A549 (cell line): ENCODE results near the gene GNE.

Source experiments
- BCL3 ChIP-seq: fragments of >200 bp; sonication (Bioruptor Twin); formaldehyde crosslinking; IDR thresholded peaks from 3 replicates; pipeline ENCODE4 v1.6.1; 2016
- BHLHE40 ChIP-seq: IDR thresholded peaks from 2 replicates; pipeline ENCODE4 v1.6.1; 2012; ENCODE audit warnings: low read depth, low read length, inconsistent platforms
- CTCF ChIP-seq: fragments of >200 bp; sonication (Bioruptor Twin); formaldehyde crosslinking; IDR thresholded peaks from 3 replicates; pipeline ENCODE4 v1.5.1; 2016
- JUN ChIP-seq, 2 experiments: fragments of >200 bp; sonication (Bioruptor Twin); formaldehyde crosslinking; IDR thresholded peaks; 2 replicates in 1 of 2; 3 replicates in 1 of 2; pipeline ENCODE4 v1.6.1; 2016 to 2017
- KDM5A ChIP-seq: fragments of 200-600 bp; sonication (generic); IDR thresholded peaks from 2 replicates; pipeline ENCODE4 v1.6.1; 2016; ENCODE audit warnings: antibody characterized with exemption, mild to moderate bottlenecking
- MAFK ChIP-seq: fragments of 450-650 bp; IDR thresholded peaks from 2 replicates; pipeline ENCODE4 v1.6.1; 2014; ENCODE audit not compliant: partially characterized antibody
- PHF8 ChIP-seq: fragments of 200-600 bp; sonication (generic); IDR thresholded peaks from 2 replicates; pipeline ENCODE4 v1.6.1; 2016; ENCODE audit warnings: low read depth, mild to moderate bottlenecking, antibody characterized with exemption, moderate library complexity, borderline replicate concordance
- POLR2A ChIP-seq: IDR thresholded peaks from 2 replicates; pipeline ENCODE4 v1.6.1; 2012; ENCODE audit warnings: mild to moderate bottlenecking, low read length
- SMC3 ChIP-seq: fragments of >200 bp; sonication (Bioruptor Twin); formaldehyde crosslinking; IDR thresholded peaks from 3 replicates; pipeline ENCODE4 v1.6.1; 2018; ENCODE audit warnings: inconsistent platforms
- TF ChIP-seq, protein P1 (sequence below): fragments of 200-600 bp; sonication (generic); IDR thresholded peaks from 2 replicates; pipeline ENCODE4 v1.6.1; 2016; ENCODE audit warnings: antibody characterized with exemption, mild to moderate bottlenecking, moderate library complexity

- TF ChIP-seq, protein P1, sequence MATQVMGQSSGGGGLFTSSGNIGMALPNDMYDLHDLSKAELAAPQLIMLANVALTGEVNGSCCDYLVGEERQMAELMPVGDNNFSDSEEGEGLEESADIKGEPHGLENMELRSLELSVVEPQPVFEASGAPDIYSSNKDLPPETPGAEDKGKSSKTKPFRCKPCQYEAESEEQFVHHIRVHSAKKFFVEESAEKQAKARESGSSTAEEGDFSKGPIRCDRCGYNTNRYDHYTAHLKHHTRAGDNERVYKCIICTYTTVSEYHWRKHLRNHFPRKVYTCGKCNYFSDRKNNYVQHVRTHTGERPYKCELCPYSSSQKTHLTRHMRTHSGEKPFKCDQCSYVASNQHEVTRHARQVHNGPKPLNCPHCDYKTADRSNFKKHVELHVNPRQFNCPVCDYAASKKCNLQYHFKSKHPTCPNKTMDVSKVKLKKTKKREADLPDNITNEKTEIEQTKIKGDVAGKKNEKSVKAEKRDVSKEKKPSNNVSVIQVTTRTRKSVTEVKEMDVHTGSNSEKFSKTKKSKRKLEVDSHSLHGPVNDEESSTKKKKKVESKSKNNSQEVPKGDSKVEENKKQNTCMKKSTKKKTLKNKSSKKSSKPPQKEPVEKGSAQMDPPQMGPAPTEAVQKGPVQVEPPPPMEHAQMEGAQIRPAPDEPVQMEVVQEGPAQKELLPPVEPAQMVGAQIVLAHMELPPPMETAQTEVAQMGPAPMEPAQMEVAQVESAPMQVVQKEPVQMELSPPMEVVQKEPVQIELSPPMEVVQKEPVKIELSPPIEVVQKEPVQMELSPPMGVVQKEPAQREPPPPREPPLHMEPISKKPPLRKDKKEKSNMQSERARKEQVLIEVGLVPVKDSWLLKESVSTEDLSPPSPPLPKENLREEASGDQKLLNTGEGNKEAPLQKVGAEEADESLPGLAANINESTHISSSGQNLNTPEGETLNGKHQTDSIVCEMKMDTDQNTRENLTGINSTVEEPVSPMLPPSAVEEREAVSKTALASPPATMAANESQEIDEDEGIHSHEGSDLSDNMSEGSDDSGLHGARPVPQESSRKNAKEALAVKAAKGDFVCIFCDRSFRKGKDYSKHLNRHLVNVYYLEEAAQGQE: no peak
- no peak for TF ChIP-seq CTCF
- no peak for TF ChIP-seq KDM5A
- TF ChIP-seq MAFK: no peak
- no peak for TF ChIP-seq JUN (IDR thresholded peaks at IDR 0.05)
- TF ChIP-seq SMC3: no peak
- TF ChIP-seq PHF8: no peak
- TF ChIP-seq POLR2A: no peak
- no peak for TF ChIP-seq BCL3
- no peak for TF ChIP-seq BHLHE40
Observed at GRCh38 chr9:36164989-36165388, 93.3 kb downstream of the GNE start.
